Transverse colon (tissue), 4 donors: ENCODE data around the gene TMPRSS9. TPM values are rescaled to one million over a fixed set of nuclear protein-coding genes. Genes with fewer than 3 reads are reported as not detected.

ENCODE experiments used
- DNase-seq: peaks from one replicate; pipeline ENCODE4 v3.0.0-alpha.2; 2019
- H3K27ac ChIP-seq, 4 donors: fragments of 200-600 bp; sonication (generic); 2 replicates each; pipeline ENCODE4 v1.5.1; 2016 to 2018; ENCODE audit warnings: inconsistent platforms in 4 of 4
- H3K27me3 ChIP-seq: fragments of 200-600 bp; sonication (generic); 2 replicates; pipeline ENCODE4 v1.5.1; 2017; ENCODE audit warnings: inconsistent platforms
- H3K36me3 ChIP-seq, 4 donors: fragments of 200-600 bp; sonication (generic); 2 replicates each; pipeline ENCODE4 v1.5.1; 2017 to 2019; ENCODE audit warnings: inconsistent platforms in 4 of 4
- H3K4me1 ChIP-seq, 4 donors: fragments of 200-600 bp; sonication (generic); 2 replicates each; pipeline ENCODE4 v1.5.1; 2017 to 2020; ENCODE audit warnings: inconsistent platforms in 4 of 4
- H3K4me3 ChIP-seq, 4 donors: fragments of 200-600 bp; sonication (generic); 1 replicate in 1 of 4; 2 replicates in 3 of 4; pipeline versions ENCODE4 v1.5.1 to v1.6.1; 2017 to 2019; ENCODE audit warnings: inconsistent platforms in 4 of 4
- H3K9me3 ChIP-seq, 2 donors: fragments of 200-600 bp; sonication (generic); 2 replicates each; pipeline ENCODE4 v1.5.1; 2017 to 2019; ENCODE audit warnings: inconsistent platforms in 2 of 2
- CTCF ChIP-seq, 5 experiments: fragments of 200-600 bp in 3 of 5; fragments of 450-650 bp in 2 of 5; sonication (generic) in 3 of 5; IDR thresholded peaks; 1 replicate in 2 of 5; 2 replicates in 3 of 5; pipeline ENCODE4 v1.5.1; 2016 to 2017; ENCODE audit warnings: antibody characterized with exemption in 5 of 5, inconsistent platforms in 3 of 5, mild to moderate bottlenecking in 2 of 5, moderate library complexity in 1 of 5
- EP300 ChIP-seq: sonication (generic); formaldehyde crosslinking; IDR thresholded peaks from one replicate; pipeline ENCODE4 v1.6.1; 2017; ENCODE audit warnings: antibody characterized with exemption, low read depth
- POLR2A ChIP-seq: fragments of 450-650 bp; IDR thresholded peaks from one replicate; pipeline ENCODE4 v1.6.1; 2016; ENCODE audit warnings: antibody characterized with exemption, mild to moderate bottlenecking, moderate library complexity
- POLR2AphosphoS5 ChIP-seq, 3 donors: sonication (generic); formaldehyde crosslinking; IDR thresholded peaks; one replicate each; pipeline ENCODE4 v1.6.1; 2016; ENCODE audit warnings: antibody characterized with exemption in 3 of 3
- WGBS, 2 donors: methylation state at CpG; one replicate each; pipeline ENCODE4 v1.1.5; 2018; ENCODE audit warnings: low coverage in 1 of 2; 5-methylcytosine and 5-hydroxymethylcytosine counted together
- in situ Hi-C, 4 donors: fragments of 200-750 bp; cut with MboI; loops; one replicate each; pipeline versions ENCODE4 v1.15.0 to v1.15.1; 2017; ENCODE audit warnings: low sequenced_read_pairs in 3 of 4, low pct_ligation_motif_present in 1 of 4, low pct_unique_long_range_greater_than_20kb in 1 of 4
- intact Hi-C: fragments of 100-400 bp; cut with DNase I; formaldehyde crosslinking; loops from one replicate; pipeline ENCODE4 v1.15.1; 2023; ENCODE audit warnings: low total_unique reads
- total RNA-seq, 4 donors: library from RNA; depleted of rRNA; stranded (reverse); fragments of >200 nt; gene quantifications; one replicate each; pipeline ENCODE4 v1.1.0, GENCODE V29; 2016

The TMPRSS9 gene
- total RNA-seq, 4 donors from 2014 or later, result 0.27 TPM; not detected in 3

- in situ Hi-C loops, result no loop called here
- intact Hi-C loops, result loop anchor here (10.0 kb wide), 1 partner anchor 175 kb away; the partner anchor contains the start of gene AP3D1
- 30 to 34% methylated on average over 10 to 13 of the region's 13 CpGs for WGBS, 2 donors
- Histone ChIP-seq H3K4me3 (peak overlapping the region in 3 of 4 donors; percentile 76 to 94 (median 82)), H3K9me3 (no peaks in the 10 kb centered on the region), H3K36me3 (no peaks in the 10 kb centered on the region), H3K27ac (peak overlapping the region; percentile 88 to 94 (median 90)), H3K4me1 (peaks cover 47 to 68% (median 65%) of the 10 kb centered on the region in 4 donors), H3K27me3 (no peaks in the 10 kb centered on the region)
- DNase-seq, result no peak
- TF ChIP-seq POLR2AphosphoS5 (IDR thresholded peaks at IDR 0.05) (no peak), CTCF (IDR thresholded peaks at IDR 0.05) (no peak), EP300 (no peak), POLR2A (no peak)
These were observed 30.6 kb upstream of the TMPRSS9 start for GRCh38 chr19:2329501-2329916.

GRCh38 chr19:2330255-2330631, 29.8 kb upstream of the TMPRSS9 start:
- DNase-seq, result no peak
- Histone ChIP-seq H3K36me3 (no peaks in the 10 kb centered on the region), H3K27ac (peak overlapping the region; percentile 88 to 94 (median 90)), H3K4me1 (peaks cover 47 to 70% (median 65%) of the 10 kb centered on the region in 4 donors), H3K9me3 (no peaks in the 10 kb centered on the region), H3K27me3 (no peaks in the 10 kb centered on the region), H3K4me3 (peak overlapping the region in 1 of 4 donors; percentile 94)
- TF ChIP-seq CTCF (IDR thresholded peaks at IDR 0.05) (no peak), POLR2AphosphoS5 (IDR thresholded peaks at IDR 0.05) (no peak), EP300 (no peak), POLR2A (no peak)
- 60% methylated on average over 10 of the region's 10 CpGs; no CpG with 5 or more reads in 1 of the 2 donors for WGBS, 2 donors
- intact Hi-C loops (no loop called here), in situ Hi-C loops (no loop called here)

GRCh38 chr19:2330632-2331284, 29.3 kb upstream of the TMPRSS9 start:
- Histone ChIP-seq H3K4me3 (peak overlapping the region in 1 of 4 donors; percentile 94), H3K27me3 (no peaks in the 10 kb centered on the region), H3K36me3 (no peaks in the 10 kb centered on the region), H3K9me3 (no peaks in the 10 kb centered on the region), H3K27ac (peak overlapping the region; percentile 88 to 94 (median 90)), H3K4me1 (peaks cover 47 to 70% (median 65%) of the 10 kb centered on the region in 4 donors)
- TF ChIP-seq CTCF (IDR thresholded peaks at IDR 0.05) (no peak), EP300 (peak; percentile 46), POLR2A (peak; percentile 94), POLR2AphosphoS5 (IDR thresholded peaks at IDR 0.05) (peak; percentile 86 to 97 (median 93))
- WGBS, 2 donors, result 45% methylated on average over 20 of the region's 20 CpGs; no CpG with 5 or more reads in 1 of the 2 donors
- intact Hi-C loops, result no loop called here
- in situ Hi-C loops, result no loop called here
- DNase-seq, result peak; percentile 93

GRCh38 chr19:2331601-2332246, 28.3 kb upstream of the TMPRSS9 start:
- Histone ChIP-seq H3K27ac (peak overlapping the region; percentile 88 to 94 (median 90)), H3K4me1 (peaks cover 44 to 70% (median 61%) of the 10 kb centered on the region in 4 donors), H3K36me3 (no peaks in the 10 kb centered on the region), H3K4me3 (peak overlapping the region in 1 of 4 donors; percentile 27), H3K9me3 (no peaks in the 10 kb centered on the region), H3K27me3 (no peaks in the 10 kb centered on the region)
- TF ChIP-seq POLR2AphosphoS5 (IDR thresholded peaks at IDR 0.05) (no peak), EP300 (no peak), CTCF (IDR thresholded peaks at IDR 0.05) (no peak)
- in situ Hi-C loops (no loop called here), intact Hi-C loops (no loop called here)
- no peak for DNase-seq
- 58% methylated on average over 12 of the region's 12 CpGs; no CpG with 5 or more reads in 1 of the 2 donors for WGBS, 2 donors
